Thyroid gland (tissue), 4 donors: Measurements from ENCODE around the gene CSPG4.
"Not testable (repeated sequence)": the region's sequence is repeated elsewhere in the genome, so short reads cannot be mapped to it uniquely, and the experiment has no call there.

Source experiments
- CTCF ChIP-seq, 6 experiments: fragments of 200-600 bp in 3 of 6; fragments of 450-650 bp in 3 of 6; sonication (generic) in 3 of 6; IDR thresholded peaks; one replicate each; pipeline ENCODE4 v1.5.1; 2016 to 2019; ENCODE audit warnings: antibody characterized with exemption in 6 of 6, mild to moderate bottlenecking in 2 of 6, inconsistent platforms in 1 of 6, moderate library complexity in 1 of 6
- POLR2A ChIP-seq, 2 donors: fragments of 450-650 bp; IDR thresholded peaks; one replicate each; pipeline ENCODE4 v1.6.1; 2017; ENCODE audit warnings: antibody characterized with exemption in 2 of 2, mild to moderate bottlenecking in 2 of 2, moderate library complexity in 1 of 2

GRCh38 chr15:75762357-75762718 lies 49.7 kb upstream of the CSPG4 start:
- not testable (repeated sequence) for TF ChIP-seq CTCF, POLR2A (IDR thresholded peaks at IDR 0.05)
